SK-N-SH (cell line): ENCODE measurements around the gene NCS1. TPM values are rescaled to one million over a fixed set of nuclear protein-coding genes. Genes with fewer than 3 reads are reported as not detected.

Experiments
- CTCF ChIA-PET: fragments of 300-600, 350-600 bp; formaldehyde crosslinking; extraction: SDS; loops from one replicate; lab custom pipeline; 2021; lab: Yijun Ruan, JAX
- POLR2A ChIA-PET: fragments of 350-600 bp; sonication (Branson Sonifier 250); formaldehyde crosslinking; extraction: SDS; loops from one replicate; lab custom pipeline; 2020; ENCODE audit warnings: antibody characterized with exemption, inconsistent platforms; lab: Yijun Ruan, JAX
- DNase-seq: peaks from one replicate; pipeline ENCODE4 v3.0.0; 2012
- H2AFZ ChIP-seq: fragments of 200-600 bp; sonication (generic); 2 replicates; pipeline ENCODE4 v1.8.1; 2016; ENCODE audit warnings: antibody characterized with exemption, mild to moderate bottlenecking, low read depth
- H3F3A ChIP-seq: fragments of 200-600 bp; sonication (generic); replicated peaks from 2 replicates; pipeline ENCODE3; 2016; ENCODE audit warnings: antibody characterized with exemption, mild to moderate bottlenecking; ENCODE audit not compliant: insufficient read depth
- H3K27ac ChIP-seq, 2 experiments: fragments of 200-500 bp in 1 of 2; fragments of 200-600 bp in 1 of 2; sonication (Bioruptor generic) in 1 of 2; sonication (generic), shearing (Covaris generic) in 1 of 2; 2 replicates each; pipeline versions ENCODE4 v1.5.1 to v1.6.1; 2014 to 2016; ENCODE audit warnings: low read depth in 2 of 2, inconsistent platforms in 1 of 2, low read length in 1 of 2, mild to moderate bottlenecking in 1 of 2, mixed read lengths in 1 of 2
- H3K27me3 ChIP-seq: fragments of 200-600 bp; sonication (generic), shearing (Covaris generic); 2 replicates; pipeline ENCODE4 v1.6.1; 2016; ENCODE audit warnings: mixed run types; ENCODE audit not compliant: insufficient read depth
- H3K36me3 ChIP-seq, 2 experiments: fragments of 200-500 bp in 1 of 2; fragments of 200-600 bp in 1 of 2; sonication (Bioruptor generic) in 1 of 2; sonication (generic) in 1 of 2; replicated peaks in 1 of 2; 2 replicates each; pipeline versions ENCODE3 to v1.5.1; 2014 to 2016; ENCODE audit warnings: low read length in 1 of 2, mild to moderate bottlenecking in 1 of 2; ENCODE audit not compliant: insufficient read depth in 2 of 2, control insufficient read depth in 1 of 2
- H3K4me1 ChIP-seq, 2 experiments: fragments of 200-500 bp in 1 of 2; fragments of 200-600 bp in 1 of 2; sonication (Bioruptor generic) in 1 of 2; sonication (generic), shearing (Covaris generic) in 1 of 2; 2 replicates each; pipeline versions ENCODE4 v1.5.1 to v1.6.1; 2014 to 2016; ENCODE audit warnings: low read depth in 1 of 2, low read length in 1 of 2, mixed run types in 1 of 2; ENCODE audit not compliant: insufficient read depth in 2 of 2, control insufficient read depth in 1 of 2
- H3K4me2 ChIP-seq: fragments of 200-600 bp; sonication (generic), shearing (Covaris generic); 2 replicates; pipeline ENCODE4 v1.6.1; 2017; ENCODE audit warnings: mixed run types
- H3K4me3 ChIP-seq, 2 experiments: fragments of 200-500 bp in 1 of 2; fragments of 200-600 bp in 1 of 2; sonication (Bioruptor generic) in 1 of 2; sonication (generic), shearing (Covaris generic) in 1 of 2; 2 replicates each; pipeline versions ENCODE4 v1.5.1 to v1.8.1; 2014 to 2016; ENCODE audit warnings: low read depth in 2 of 2, inconsistent platforms in 1 of 2, low read length in 1 of 2, mild to moderate bottlenecking in 1 of 2, mixed read lengths in 1 of 2, moderate library complexity in 1 of 2
- H3K79me2 ChIP-seq: fragments of 200-600 bp; sonication (generic); 2 replicates; pipeline ENCODE4 v1.8.1; 2017; ENCODE audit warnings: mild to moderate bottlenecking; ENCODE audit not compliant: insufficient read depth
- H3K9ac ChIP-seq: fragments of 200-600 bp; sonication (generic); 2 replicates; pipeline ENCODE4 v1.6.1; 2017; ENCODE audit warnings: mixed run types
- H3K9me2 ChIP-seq: fragments of 200-600 bp; sonication (generic); 2 replicates; pipeline ENCODE4 v1.6.1; 2017; ENCODE audit warnings: mixed run types
- H3K9me3 ChIP-seq: fragments of 200-600 bp; sonication (generic); 2 replicates; pipeline ENCODE4 v1.6.1; 2017; ENCODE audit warnings: mixed run types, mild to moderate bottlenecking, moderate library complexity
- H4K20me1 ChIP-seq: fragments of 200-600 bp; sonication (generic); 2 replicates; pipeline ENCODE4 v1.6.1; 2017; ENCODE audit warnings: mild to moderate bottlenecking, mixed run types; ENCODE audit not compliant: insufficient read depth
- CHD2 ChIP-seq: fragments of 150-350 bp; IDR thresholded peaks from 2 replicates; pipeline ENCODE4 v1.6.1; 2018; ENCODE audit warnings: low read length; ENCODE audit not compliant: partially characterized antibody
- CTCF ChIP-seq: fragments of 200-600 bp; sonication (generic); IDR thresholded peaks from 2 replicates; pipeline ENCODE4 v1.6.1; 2017; ENCODE audit warnings: antibody characterized with exemption, mild to moderate bottlenecking, moderate library complexity
- EP300 ChIP-seq, 2 experiments: IDR thresholded peaks; 2 replicates each; pipeline versions ENCODE4 v1.4.0 to v1.6.1; 2012; ENCODE audit warnings: borderline replicate concordance in 1 of 2, low read depth in 1 of 2, low read length in 1 of 2
- FOXJ3 ChIP-seq: sonication (generic); formaldehyde crosslinking; IDR thresholded peaks from 2 replicates; pipeline ENCODE4 v1.5.1; 2020; ENCODE audit warnings: mild to moderate bottlenecking, missing genetic modification reagents
- GATA2 ChIP-seq: sonication (generic); formaldehyde crosslinking; IDR thresholded peaks from 2 replicates; pipeline ENCODE4 v1.5.0; 2020; ENCODE audit warnings: mild to moderate bottlenecking, missing genetic modification reagents
- MEF2A ChIP-seq: IDR thresholded peaks from 2 replicates; pipeline ENCODE4 v1.4.0; 2012; ENCODE audit warnings: low read depth, borderline replicate concordance
- MXI1 ChIP-seq: IDR thresholded peaks from 2 replicates; pipeline ENCODE4 v1.6.1; 2012; ENCODE audit warnings: mild to moderate bottlenecking, low read depth, low read length, improper control_type of control experiment
- RAD21 ChIP-seq: IDR thresholded peaks from 2 replicates; pipeline ENCODE4 v1.6.1; 2012; ENCODE audit warnings: mild to moderate bottlenecking, low read length
- SIN3A ChIP-seq: IDR thresholded peaks from 2 replicates; pipeline ENCODE4 v1.6.1; 2012; ENCODE audit warnings: low read depth, mild to moderate bottlenecking, low read length, moderate library complexity, borderline replicate concordance
- TAF1 ChIP-seq: IDR thresholded peaks from 2 replicates; pipeline ENCODE4 v1.6.1; 2012; ENCODE audit warnings: low read depth, mild to moderate bottlenecking, low read length, moderate library complexity, borderline replicate concordance
- TCF12 ChIP-seq: IDR thresholded peaks from 2 replicates; pipeline ENCODE4 v1.4.0; 2012
- TEAD4 ChIP-seq: IDR thresholded peaks from 2 replicates; pipeline ENCODE4 v1.4.0; 2012; ENCODE audit warnings: mild to moderate bottlenecking, borderline replicate concordance; ENCODE audit not compliant: insufficient read depth
- YY1 ChIP-seq: IDR thresholded peaks from 2 replicates; pipeline ENCODE4 v1.4.0; 2012; ENCODE audit warnings: low read depth, mild to moderate bottlenecking
- WGBS: methylation state at CpG from one replicate; pipeline ENCODE4 v1.1.6; 2017; ENCODE audit warnings: low lambda C conversion rate; 5-methylcytosine and 5-hydroxymethylcytosine counted together
- polyA plus RNA-seq, 3 experiments: library from polyadenylated mRNA; depleted of rRNA; stranded (reverse); fragments of >200 nt; gene quantifications; 2 replicates each; pipeline ENCODE4 v1.2.3, GENCODE V29; 2012
- TF ChIP-seq, protein P1 (sequence below): fragments of 150-350 bp; IDR thresholded peaks from 2 replicates; pipeline ENCODE4 v1.6.1; 2017; ENCODE audit warnings: antibody characterized with exemption, low read length, low read depth, borderline replicate concordance
- TF ChIP-seq, protein P2 (sequence below): IDR thresholded peaks from 2 replicates; pipeline ENCODE4 v1.4.0; 2012; ENCODE audit warnings: low read depth, borderline replicate concordance

The NCS1 gene
- polyA plus RNA-seq, 1 of the 3 experiments (the other 2 are of a cell fraction), result 40.6 TPM

- Histone ChIP-seq H3K79me2 (no peaks in the 10 kb centered on the region; the same call in 1 of the 2 replicates), H4K20me1 (no peaks in the 10 kb centered on the region), H3K27me3 (no peaks in the 10 kb centered on the region), H3K27ac (no peak overlapping the region), H3K4me2 (no peak overlapping the region), H3K9me3 (no peaks in the 10 kb centered on the region), H3K4me1 (peaks cover 0 to 5% of the 10 kb centered on the region in 2 experiments; a peak in 1 of 4 replicates), H3K9me2 (no peaks in the 10 kb centered on the region), H3K4me3 (no peak overlapping the region), H3F3A (no peaks in the 10 kb centered on the region), H3K9ac (no peak overlapping the region), H3K36me3 (peaks cover 24 to 25% of the 10 kb centered on the region in 2 experiments), H2AFZ (no peak overlapping the region)
- ChIA-PET CTCF (interaction anchor here (1.3 to 2.0 kb wide), 2 partner anchors 10 to 125 kb away, joined by 3 to 6 read pairs; no protein-coding TSS in a partner anchor), POLR2A (no interaction called here)
- 91% methylated on average over 27 of the region's 27 CpGs for WGBS
- TF ChIP-seq TEAD4 (no peak), YY1 (no peak), EP300 (IDR thresholded peaks at IDR 0.05; ENCODE audit: borderline replicate concordance in 1 of 2, low read depth in 1 of 2, low read length in 1 of 2) (no peak), MXI1 (no peak), GATA2 (CRISPR knock-in tag) (no peak), SIN3A (no peak), TCF12 (no peak)
- TF ChIP-seq, protein P1, sequence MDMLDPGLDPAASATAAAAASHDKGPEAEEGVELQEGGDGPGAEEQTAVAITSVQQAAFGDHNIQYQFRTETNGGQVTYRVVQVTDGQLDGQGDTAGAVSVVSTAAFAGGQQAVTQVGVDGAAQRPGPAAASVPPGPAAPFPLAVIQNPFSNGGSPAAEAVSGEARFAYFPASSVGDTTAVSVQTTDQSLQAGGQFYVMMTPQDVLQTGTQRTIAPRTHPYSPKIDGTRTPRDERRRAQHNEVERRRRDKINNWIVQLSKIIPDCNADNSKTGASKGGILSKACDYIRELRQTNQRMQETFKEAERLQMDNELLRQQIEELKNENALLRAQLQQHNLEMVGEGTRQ, result no peak
- no peak for DNase-seq
Measured at GRCh38 chr9:130232899-130233586, 60.8 kb downstream of the NCS1 start.

DNA sequence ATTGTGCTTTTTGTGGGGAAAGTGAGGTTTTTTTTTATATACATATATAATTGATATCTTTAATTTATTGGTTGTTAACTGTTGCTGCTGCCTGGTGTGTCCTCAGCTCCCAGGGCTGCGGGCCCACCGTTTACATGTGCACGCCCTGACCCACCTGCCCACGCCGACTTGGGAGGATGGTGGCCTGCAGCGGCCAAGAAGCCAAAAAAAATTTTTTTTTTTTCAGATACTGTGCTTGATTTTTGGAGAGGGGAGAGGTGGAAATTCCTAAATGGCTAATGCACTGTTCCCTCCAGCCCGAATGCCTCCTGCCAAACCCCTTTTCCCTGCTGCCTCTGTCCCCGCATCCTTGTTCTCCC, 61.4 kb downstream of the NCS1 start:
- Histone ChIP-seq H3K4me2 (no peak overlapping the region), H3K27me3 (no peaks in the 10 kb centered on the region), H3K4me3 (no peak overlapping the region), H3K79me2 (no peaks in the 10 kb centered on the region; the same call in 1 of the 2 replicates), H3K9me2 (no peaks in the 10 kb centered on the region), H3K4me1 (peaks cover 0 to 5% of the 10 kb centered on the region in 2 experiments; a peak in 1 of 4 replicates), H3K36me3 (peaks cover 20 to 24% of the 10 kb centered on the region in 2 experiments), H3F3A (no peaks in the 10 kb centered on the region), H3K9ac (no peak overlapping the region), H4K20me1 (no peaks in the 10 kb centered on the region), H3K9me3 (no peaks in the 10 kb centered on the region), H3K27ac (no peak overlapping the region)
- ChIA-PET POLR2A (no interaction called here), CTCF (interaction anchor here (1.3 to 2.0 kb wide), 2 partner anchors 9 to 126 kb away, joined by 3 to 6 read pairs; no protein-coding TSS in a partner anchor)
- 97% methylated on average over 8 of the region's 8 CpGs for WGBS
- no peak for DNase-seq
- TF ChIP-seq FOXJ3 (no peak), GATA2 (CRISPR knock-in tag) (no peak), MEF2A (no peak), TAF1 (no peak), CTCF (no peak), CHD2 (no peak), RAD21 (no peak)
- TF ChIP-seq, protein P2, sequence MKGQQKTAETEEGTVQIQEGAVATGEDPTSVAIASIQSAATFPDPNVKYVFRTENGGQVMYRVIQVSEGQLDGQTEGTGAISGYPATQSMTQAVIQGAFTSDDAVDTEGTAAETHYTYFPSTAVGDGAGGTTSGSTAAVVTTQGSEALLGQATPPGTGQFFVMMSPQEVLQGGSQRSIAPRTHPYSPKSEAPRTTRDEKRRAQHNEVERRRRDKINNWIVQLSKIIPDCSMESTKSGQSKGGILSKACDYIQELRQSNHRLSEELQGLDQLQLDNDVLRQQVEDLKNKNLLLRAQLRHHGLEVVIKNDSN, result no peak
- TF ChIP-seq, all 33 proteins: peak for 0
- H2AFZ ChIP-seq, result no peak overlapping the region
